ENCODE measurements around the gene PRRG1. TPM values are rescaled to one million over a fixed set of nuclear protein-coding genes. Genes with fewer than 3 reads are reported as not detected.

PRRG1 gene
- total RNA-seq, 1 experiment from 2014 or later, result 8.6 TPM

DNA sequence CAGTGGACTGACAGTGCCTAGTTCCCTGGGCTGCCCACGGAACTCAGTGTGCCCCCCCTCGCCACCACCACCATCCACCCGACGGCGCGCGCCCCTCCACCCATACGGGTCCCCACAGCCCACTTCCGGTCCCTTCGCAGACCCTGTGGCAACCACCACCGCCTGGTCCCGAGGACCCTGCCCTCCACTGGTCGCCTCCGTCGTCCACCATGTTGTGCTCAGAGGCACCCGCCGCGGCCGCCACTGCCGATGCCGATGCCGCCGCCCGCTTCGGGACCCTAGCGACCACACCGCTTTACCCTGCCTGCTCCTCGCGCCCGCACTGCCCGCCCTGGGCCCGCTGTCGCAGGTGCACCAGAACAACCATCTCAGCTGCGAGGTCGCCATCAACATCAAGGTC, 155.8 kb downstream of the PRRG1 start:
- Histone ChIP-seq H3K9me3 (ENCODE audit: control insufficient read depth, insufficient read depth, low read depth, low read length) (no peaks in the 10 kb centered on the region), H3K36me3 (ENCODE audit: control insufficient read depth, insufficient read depth, low read length) (no peaks in the 10 kb centered on the region), H3K27me3 (ENCODE audit: control insufficient read depth, insufficient read depth, low read length) (no peaks in the 10 kb centered on the region), H3K27ac (ENCODE audit: low read length) (no peak overlapping the region), H3K4me1 (ENCODE audit: control insufficient read depth, insufficient read depth, low read length) (no peaks in the 10 kb centered on the region), H3K4me3 (ENCODE audit: low read depth in 2 of 2, low read length in 2 of 2) (no peak overlapping the region)
- TF ChIP-seq POLR2AphosphoS5 (IDR thresholded peaks at IDR 0.05; ENCODE audit: low read depth, low read length) (no peak), SIN3A (IDR thresholded peaks at IDR 0.05; ENCODE audit: borderline replicate concordance, insufficient read depth, low read depth, low read length) (no peak), TCF7L2 (IDR thresholded peaks at IDR 0.05; ENCODE audit: low read depth, low read length) (no peak)
- TF ChIP-seq, protein P1, sequence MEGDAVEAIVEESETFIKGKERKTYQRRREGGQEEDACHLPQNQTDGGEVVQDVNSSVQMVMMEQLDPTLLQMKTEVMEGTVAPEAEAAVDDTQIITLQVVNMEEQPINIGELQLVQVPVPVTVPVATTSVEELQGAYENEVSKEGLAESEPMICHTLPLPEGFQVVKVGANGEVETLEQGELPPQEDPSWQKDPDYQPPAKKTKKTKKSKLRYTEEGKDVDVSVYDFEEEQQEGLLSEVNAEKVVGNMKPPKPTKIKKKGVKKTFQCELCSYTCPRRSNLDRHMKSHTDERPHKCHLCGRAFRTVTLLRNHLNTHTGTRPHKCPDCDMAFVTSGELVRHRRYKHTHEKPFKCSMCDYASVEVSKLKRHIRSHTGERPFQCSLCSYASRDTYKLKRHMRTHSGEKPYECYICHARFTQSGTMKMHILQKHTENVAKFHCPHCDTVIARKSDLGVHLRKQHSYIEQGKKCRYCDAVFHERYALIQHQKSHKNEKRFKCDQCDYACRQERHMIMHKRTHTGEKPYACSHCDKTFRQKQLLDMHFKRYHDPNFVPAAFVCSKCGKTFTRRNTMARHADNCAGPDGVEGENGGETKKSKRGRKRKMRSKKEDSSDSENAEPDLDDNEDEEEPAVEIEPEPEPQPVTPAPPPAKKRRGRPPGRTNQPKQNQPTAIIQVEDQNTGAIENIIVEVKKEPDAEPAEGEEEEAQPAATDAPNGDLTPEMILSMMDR (IDR thresholded peaks at IDR 0.05), result no peak
- TF ChIP-seq, protein P2, sequence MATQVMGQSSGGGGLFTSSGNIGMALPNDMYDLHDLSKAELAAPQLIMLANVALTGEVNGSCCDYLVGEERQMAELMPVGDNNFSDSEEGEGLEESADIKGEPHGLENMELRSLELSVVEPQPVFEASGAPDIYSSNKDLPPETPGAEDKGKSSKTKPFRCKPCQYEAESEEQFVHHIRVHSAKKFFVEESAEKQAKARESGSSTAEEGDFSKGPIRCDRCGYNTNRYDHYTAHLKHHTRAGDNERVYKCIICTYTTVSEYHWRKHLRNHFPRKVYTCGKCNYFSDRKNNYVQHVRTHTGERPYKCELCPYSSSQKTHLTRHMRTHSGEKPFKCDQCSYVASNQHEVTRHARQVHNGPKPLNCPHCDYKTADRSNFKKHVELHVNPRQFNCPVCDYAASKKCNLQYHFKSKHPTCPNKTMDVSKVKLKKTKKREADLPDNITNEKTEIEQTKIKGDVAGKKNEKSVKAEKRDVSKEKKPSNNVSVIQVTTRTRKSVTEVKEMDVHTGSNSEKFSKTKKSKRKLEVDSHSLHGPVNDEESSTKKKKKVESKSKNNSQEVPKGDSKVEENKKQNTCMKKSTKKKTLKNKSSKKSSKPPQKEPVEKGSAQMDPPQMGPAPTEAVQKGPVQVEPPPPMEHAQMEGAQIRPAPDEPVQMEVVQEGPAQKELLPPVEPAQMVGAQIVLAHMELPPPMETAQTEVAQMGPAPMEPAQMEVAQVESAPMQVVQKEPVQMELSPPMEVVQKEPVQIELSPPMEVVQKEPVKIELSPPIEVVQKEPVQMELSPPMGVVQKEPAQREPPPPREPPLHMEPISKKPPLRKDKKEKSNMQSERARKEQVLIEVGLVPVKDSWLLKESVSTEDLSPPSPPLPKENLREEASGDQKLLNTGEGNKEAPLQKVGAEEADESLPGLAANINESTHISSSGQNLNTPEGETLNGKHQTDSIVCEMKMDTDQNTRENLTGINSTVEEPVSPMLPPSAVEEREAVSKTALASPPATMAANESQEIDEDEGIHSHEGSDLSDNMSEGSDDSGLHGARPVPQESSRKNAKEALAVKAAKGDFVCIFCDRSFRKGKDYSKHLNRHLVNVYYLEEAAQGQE (IDR thresholded peaks at IDR 0.05; ENCODE audit: insufficient read depth in 1 of 2, low read depth in 2 of 2, low read length in 1 of 2), result no peak
- in situ Hi-C loops (cut with HindIII; ENCODE audit: low pct_unique_long_range_greater_than_20kb, low sequenced_read_pairs) (no loop called here), intact Hi-C loops (cut with micrococcal nuclease; ENCODE audit: unreplicated experiment) (no loop called here)
- POLR2A ChIA-PET, result no interaction called here
- ATAC-seq, result no peak
- BruUV-seq (replicated peaks), result no TSS peak
- DNase-seq (ENCODE audit: low read depth, low spot score), result no peak
- CTCF ChIA-PET, result no interaction called here

Other genes starting within 250 kb of the PRRG1 start
- 0.03 TPM for gene LANCL3, start 222.3 kb downstream of the PRRG1 start, total RNA-seq (2021; ENCODE audit: unreplicated experiment)